ENCODE measurements around the gene YES1.
A peak's percentile ranks its signal among the peaks of the same experiment; 100 is the strongest.
"Not testable (repeated sequence)": the region's sequence is repeated elsewhere in the genome, so short reads cannot be mapped to it uniquely, and the experiment has no call there.

Gene YES1

GRCh38 chr18:820591-821165, 8.6 kb upstream of the YES1 start:
- DNase-seq, result no peak

GRCh38 chr18:816869-817268, 4.8 kb upstream of the YES1 start:
- DNase-seq, result no peak

DNA sequence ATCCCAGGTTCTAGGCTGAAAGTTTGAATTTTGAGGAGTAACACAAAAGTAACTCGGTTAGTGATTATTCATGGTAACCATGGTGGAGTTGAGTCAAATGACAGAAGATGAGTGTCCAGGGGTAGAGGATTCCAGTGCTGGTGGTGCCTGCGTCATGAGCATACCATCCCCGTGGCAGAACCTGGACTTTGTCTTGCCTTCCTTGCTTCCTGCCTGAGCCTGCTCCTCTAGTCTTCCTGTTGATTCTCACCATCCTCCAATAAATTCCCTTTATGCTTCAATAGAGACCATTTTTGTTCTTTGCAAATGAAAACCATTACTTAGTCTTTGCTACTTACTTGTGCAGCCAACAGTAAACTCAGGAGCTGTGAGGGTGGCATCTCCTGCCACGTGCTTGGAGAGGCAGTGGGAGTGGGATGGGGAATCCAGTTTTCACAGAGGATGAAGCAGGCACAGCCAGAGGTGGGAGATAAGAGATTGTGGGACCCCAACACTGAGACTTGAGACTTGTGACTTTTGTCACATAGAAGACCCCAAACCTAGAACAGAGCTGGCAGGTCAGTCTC, 4.1 kb upstream of the YES1 start:
- DNase-seq, result no peak

GRCh38 chr18:815353-815752, 3.3 kb upstream of the YES1 start:
- DNase-seq, result no peak

- DNase-seq, result no peak
Measured at GRCh38 chr18:814300-815084, 2.5 kb upstream of the YES1 start.

DNA sequence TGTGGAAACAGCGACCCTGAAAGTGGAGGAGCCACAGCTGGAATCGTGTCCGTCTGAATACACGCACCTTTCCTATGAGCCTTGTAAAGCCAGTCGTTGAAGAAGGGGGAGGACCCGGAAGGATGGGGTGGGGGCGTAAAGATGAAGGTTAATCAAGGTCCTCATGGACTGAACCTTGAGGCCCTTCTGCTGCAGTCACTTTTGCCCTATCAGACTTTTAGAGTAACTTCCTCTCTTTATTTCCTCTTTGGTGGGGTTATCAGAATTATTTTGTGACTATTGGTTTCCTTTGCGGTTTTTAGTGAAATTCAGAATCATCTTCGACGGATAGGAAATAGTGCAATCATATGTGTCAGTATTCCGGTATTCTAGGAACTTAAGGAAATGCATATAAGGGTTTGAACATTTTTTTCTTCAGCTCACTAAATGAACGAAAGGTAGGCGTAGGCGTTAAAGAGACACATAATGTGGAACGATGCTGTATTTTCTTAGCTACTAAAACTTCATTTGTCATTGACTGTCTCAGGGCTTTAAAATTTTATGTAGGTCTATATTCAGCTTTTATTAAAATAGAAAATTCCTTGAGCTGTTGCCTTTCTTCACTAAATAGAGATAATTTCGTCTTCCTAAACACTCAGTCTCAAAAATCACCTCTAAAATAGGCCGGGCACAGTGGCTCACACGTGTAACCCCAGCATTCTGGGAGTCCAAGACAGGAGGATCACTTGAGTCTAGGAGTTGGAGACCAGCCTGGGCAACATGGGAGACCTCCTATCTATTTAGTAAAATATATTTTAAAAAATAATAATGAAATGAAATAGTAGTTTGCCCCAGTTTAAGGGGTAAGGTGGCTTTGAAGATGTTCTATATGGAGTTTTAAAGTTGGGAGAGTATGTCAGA, 1.4 kb upstream of the YES1 start:
- DNase-seq, result no peak

GRCh38 chr18:812376-813171, 532 bp upstream of the YES1 start:
- DNase-seq, result peak; percentile 81

GRCh38 chr18:811182-811891, 705 bp downstream of the YES1 start:
- no peak for DNase-seq

GRCh38 chr18:809985-810642, 1.9 kb downstream of the YES1 start:
- no peak for DNase-seq

DNA sequence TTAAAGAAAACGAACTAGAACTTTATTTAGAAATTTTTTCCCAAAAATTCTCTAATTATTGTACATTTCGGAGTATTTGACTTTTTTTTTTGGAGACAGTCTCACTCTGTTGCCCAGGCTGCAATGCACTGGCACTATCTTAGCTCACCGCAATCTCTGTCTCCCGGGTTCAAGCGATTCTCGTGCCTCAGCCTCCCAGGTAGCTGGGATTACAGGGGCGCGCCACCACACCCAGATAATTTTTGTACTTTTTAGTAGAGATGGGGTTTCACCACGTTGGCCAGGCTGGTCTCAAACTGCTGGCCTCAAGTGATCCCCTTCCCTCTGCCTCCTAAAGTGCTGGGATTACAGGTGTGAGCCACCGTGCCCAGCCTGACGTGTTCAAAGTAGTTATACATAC, 2.8 kb downstream of the YES1 start:
- DNase-seq, result not testable (repeated sequence)

GRCh38 chr18:808502-808901, 3.5 kb downstream of the YES1 start:
- no peak for DNase-seq

DNA sequence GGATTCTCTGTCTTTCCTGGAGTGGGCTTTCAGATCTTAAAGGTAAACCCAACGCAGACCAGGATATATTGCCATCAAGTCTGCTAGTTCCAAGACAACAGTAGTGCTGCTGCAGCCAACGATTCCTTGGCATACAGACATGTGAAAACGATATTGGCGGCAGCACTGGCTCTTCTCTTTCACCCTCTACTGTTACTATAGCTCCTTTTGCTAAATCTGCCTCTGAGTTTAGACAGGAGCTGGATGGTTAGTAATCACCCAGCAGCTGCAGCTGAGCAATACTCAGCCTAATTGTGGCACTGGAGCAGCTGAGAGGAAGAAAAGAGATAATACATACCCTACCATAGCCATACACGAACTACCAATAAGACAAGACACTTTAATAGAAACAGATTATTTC, 4.0 kb downstream of the YES1 start:
- no peak for DNase-seq

DNA sequence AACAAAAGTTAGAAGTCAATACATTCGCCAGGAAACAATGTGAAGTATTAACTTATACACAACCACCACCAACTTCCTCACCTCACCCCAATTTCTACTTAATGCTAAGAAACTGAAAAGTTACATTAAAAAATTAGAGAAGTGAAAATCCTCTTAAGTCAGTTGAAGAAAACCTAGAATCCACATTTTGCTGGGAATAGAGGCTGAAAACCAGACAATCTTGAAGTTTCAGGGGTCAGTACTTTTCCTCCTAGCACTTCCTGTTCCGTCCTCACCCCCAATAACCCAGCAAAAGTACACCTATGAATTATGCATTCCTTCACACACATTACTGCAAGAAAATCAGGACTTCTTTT, 6.3 kb downstream of the YES1 start:
- no peak for DNase-seq

- no peak for DNase-seq
Measured at GRCh38 chr18:805008-805754, 6.9 kb downstream of the YES1 start.

- DNase-seq, result no peak
Measured at GRCh38 chr18:801137-801536, 10.9 kb downstream of the YES1 start.

DNA sequence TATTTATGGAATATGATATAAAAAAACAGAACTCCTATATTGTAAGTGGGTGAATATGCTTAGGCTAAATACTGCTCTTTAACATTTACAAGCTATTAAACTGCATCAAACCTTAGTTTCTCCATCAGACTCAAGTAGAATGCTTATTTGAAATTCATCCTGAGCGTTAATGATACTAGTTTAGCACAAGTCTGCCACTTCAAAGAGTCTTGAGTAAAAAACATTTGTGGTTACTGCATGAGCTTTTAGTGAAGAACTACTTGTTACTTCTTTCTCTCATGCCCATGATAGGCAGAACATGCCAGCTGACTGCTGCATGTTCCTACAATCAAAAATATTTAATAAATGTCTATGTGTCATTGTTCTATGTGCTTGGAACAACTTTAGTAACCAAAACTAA, 12.1 kb downstream of the YES1 start:
- DNase-seq, result no peak

DNA sequence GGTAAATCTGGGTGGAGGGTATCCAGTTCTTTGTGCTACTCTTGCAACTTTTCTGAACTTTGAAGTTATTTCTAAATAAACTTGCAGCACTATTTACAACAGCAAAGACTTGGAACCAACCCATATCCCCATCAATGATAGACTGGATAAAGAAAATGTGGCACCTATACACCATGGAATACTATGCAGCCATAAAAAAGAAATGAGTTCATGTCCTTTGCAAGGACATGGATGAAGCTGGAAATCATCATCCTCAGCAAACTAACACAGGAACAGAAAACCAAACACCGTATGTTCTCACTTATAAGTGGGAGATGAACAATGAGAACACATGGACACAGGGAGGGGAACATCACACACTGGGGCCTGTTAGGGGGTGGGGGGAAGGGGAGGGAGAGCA, 16.7 kb downstream of the YES1 start:
- DNase-seq, result not testable (repeated sequence)

DNA sequence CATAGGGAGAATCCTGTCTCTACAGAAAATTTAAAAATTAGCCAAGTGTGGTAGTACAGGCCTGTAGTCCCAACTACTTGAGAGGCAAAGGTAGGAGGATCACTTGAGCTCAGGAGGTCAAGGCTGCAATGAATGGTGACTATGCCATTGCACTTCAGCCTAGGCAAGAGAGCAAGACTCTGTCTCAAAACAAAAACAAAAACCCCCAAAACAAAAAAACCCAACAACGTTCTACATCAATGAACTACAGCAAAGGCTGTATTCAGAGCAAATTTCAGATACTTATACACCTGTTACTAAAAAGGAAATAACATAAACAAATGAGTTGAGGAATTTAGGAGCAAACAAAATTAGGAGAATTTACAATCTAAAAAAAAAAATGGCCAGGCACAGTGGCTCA, 22.6 kb downstream of the YES1 start:
- DNase-seq, result no peak

- no peak for DNase-seq
Measured at GRCh38 chr18:785242-785641, 26.8 kb downstream of the YES1 start.

- DNase-seq, result no peak
Measured at GRCh38 chr18:784470-785172, 27.4 kb downstream of the YES1 start.
